ENCODE measurements around the gene SLX9. TPM values are rescaled to one million over a fixed set of nuclear protein-coding genes. Genes with fewer than 3 reads are reported as not detected.

Gene SLX9
- total RNA-seq, 1 experiment from 2014 or later: 74.3 TPM

GRCh38 chr21:44969066-44969670 is 29.3 kb downstream of the SLX9 start:
- no peak overlapping the region for H2AFZ ChIP-seq (ENCODE audit: low read length)
- H3K9me3 ChIP-seq (ENCODE audit: control insufficient read depth, low read depth, low read length): no peaks in the 10 kb centered on the region
- no peak overlapping the region for H2BK15ac ChIP-seq (ENCODE audit: low read depth, low read length)
- H3K14ac ChIP-seq (ENCODE audit: insufficient read depth, low read length): no peak overlapping the region; the same call in 1 of the 2 replicates
- H4K20me1 ChIP-seq (ENCODE audit: control insufficient read depth, insufficient read depth, insufficient read length): peaks cover 2% of the 10 kb centered on the region
- peak overlapping the region in 2 of 3 experiments; percentile 56 to 84; a peak in 3 of 7 replicates for H3K27ac Mint-ChIP-seq
- no peak overlapping the region for H4K91ac ChIP-seq (ENCODE audit: insufficient read length, low read depth, low read length)
- H3K79me1 ChIP-seq (ENCODE audit: insufficient read depth, low read depth, low read length, poor library complexity, severe bottlenecking): peaks cover 3% of the 10 kb centered on the region
- H4K5ac ChIP-seq (ENCODE audit: insufficient read length, low read depth, low read length): no peak overlapping the region
- H3K4ac ChIP-seq (ENCODE audit: low read depth, low read length): no peak overlapping the region
- no peak overlapping the region for H3K4me2 ChIP-seq (ENCODE audit: insufficient read depth, insufficient read length, low read length)
- no peak overlapping the region for H2BK120ac ChIP-seq (ENCODE audit: low read depth, low read length, poor library complexity, severe bottlenecking)
- no peak overlapping the region for H3K27ac ChIP-seq (ENCODE audit: insufficient read length, low read depth, low read length)
- H3K4me1 ChIP-seq (ENCODE audit: insufficient read depth, low read length): no peaks in the 10 kb centered on the region
- no peak for TF ChIP-seq CTCF (conservative IDR thresholded peaks at IDR 0.05)
- no peaks in the 10 kb centered on the region for H3K27me3 ChIP-seq (ENCODE audit: insufficient read depth, low read length)
- H3K23me2 ChIP-seq (ENCODE audit: insufficient read length, low read depth, low read length, poor library complexity, severe bottlenecking): no peaks in the 10 kb centered on the region
- H3K27me3 Mint-ChIP-seq (ENCODE audit: low read depth): no peaks in the 10 kb centered on the region
- no peak for DNase-seq
- no CpG with 5 or more reads among the region's 20 CpGs for WGBS (ENCODE audit: extremely low coverage, insufficient read length, low lambda C conversion rate)
- no peak overlapping the region for H3K9ac ChIP-seq (ENCODE audit: extremely low read depth, insufficient read length, low read length)
- H3K9me3 Mint-ChIP-seq: no peaks in the 10 kb centered on the region
- H3K18ac ChIP-seq (ENCODE audit: insufficient read length, low read depth, low read length): no peak overlapping the region
- H2BK5ac ChIP-seq (ENCODE audit: insufficient read length, low read length): no peak overlapping the region
- H3K56ac ChIP-seq (ENCODE audit: insufficient read length, low read depth, low read length): no peak overlapping the region
- H3K23ac ChIP-seq (ENCODE audit: insufficient read length, low read depth, low read length): no peak overlapping the region
- H2BK20ac ChIP-seq (ENCODE audit: low read depth, low read length, poor library complexity, severe bottlenecking): no peak overlapping the region
- peaks cover 17 to 48% (median 40%) of the 10 kb centered on the region in 3 experiments for H3K36me3 Mint-ChIP-seq (ENCODE audit: insufficient read depth in 1 of 3, low read depth in 3 of 3)
- H3K79me2 ChIP-seq (ENCODE audit: insufficient read depth, low read length): no peaks in the 10 kb centered on the region
- H3K4me3 Mint-ChIP-seq: no peak overlapping the region; a peak in 1 of 5 replicates
- H3K4me1 Mint-ChIP-seq: peaks cover 17 to 29% of the 10 kb centered on the region in 2 experiments
- H2BK12ac ChIP-seq (ENCODE audit: insufficient read length, low read depth, low read length): no peak overlapping the region
- H4K8ac ChIP-seq (replicated peaks; ENCODE audit: insufficient read length, low read depth, low read length): no peak overlapping the region
- no peak overlapping the region for H3T11ph ChIP-seq (ENCODE audit: low read length)
- H2AK5ac ChIP-seq (ENCODE audit: insufficient read length, low read length): no peak overlapping the region
